AG08395 (cell line): ENCODE results near the gene TAPBP.
"Not testable (repeated sequence)": the region's sequence is repeated elsewhere in the genome, so short reads cannot be mapped to it uniquely, and the experiment has no call there.

Source experiments
- DNase-seq: peaks from one replicate; pipeline ENCODE4 v3.0.0; 2012; ENCODE audit warnings: mixed read lengths, low spot score

The TAPBP gene

GRCh38 chr6:33296797-33297405 lies 17.0 kb downstream of the TAPBP start:
- no peak for DNase-seq

DNA sequence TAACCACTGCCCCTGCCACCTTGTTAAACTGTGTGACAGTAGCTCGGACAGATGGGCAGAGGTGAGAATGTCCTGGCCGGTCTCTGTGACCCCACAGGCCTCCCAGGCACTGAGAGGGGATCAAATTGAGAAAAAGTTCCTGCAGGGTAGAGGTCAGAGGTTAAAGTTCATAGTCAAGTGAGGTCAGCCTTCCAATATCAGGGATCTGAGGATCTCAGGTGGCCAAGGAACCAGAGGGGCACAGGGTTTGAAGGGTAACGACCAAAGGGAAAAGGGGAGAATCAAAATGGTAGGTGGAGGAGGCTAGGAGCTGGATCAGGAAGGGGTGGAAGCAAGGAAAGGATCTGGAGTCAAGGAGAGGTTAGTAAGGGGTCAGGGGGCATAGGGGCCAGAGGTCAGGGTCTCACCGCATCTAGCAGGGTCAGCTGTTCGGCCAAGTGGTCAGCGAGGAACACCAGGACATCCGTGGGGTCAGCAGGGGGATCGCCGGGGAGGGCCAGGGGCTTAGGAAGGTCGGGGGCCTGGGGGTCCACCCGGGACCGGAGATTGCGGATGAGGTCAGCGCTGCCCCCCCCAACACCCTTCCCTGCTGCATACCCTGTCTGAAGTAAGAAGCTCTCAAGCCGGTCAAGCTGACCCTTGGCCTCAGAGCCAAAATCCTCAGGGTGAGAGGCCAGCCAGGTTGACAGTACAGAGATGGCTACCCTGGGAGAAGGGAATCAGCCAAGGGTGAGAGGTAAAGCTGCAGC lies 18.1 kb downstream of the TAPBP start:
- no peak for DNase-seq

DNA sequence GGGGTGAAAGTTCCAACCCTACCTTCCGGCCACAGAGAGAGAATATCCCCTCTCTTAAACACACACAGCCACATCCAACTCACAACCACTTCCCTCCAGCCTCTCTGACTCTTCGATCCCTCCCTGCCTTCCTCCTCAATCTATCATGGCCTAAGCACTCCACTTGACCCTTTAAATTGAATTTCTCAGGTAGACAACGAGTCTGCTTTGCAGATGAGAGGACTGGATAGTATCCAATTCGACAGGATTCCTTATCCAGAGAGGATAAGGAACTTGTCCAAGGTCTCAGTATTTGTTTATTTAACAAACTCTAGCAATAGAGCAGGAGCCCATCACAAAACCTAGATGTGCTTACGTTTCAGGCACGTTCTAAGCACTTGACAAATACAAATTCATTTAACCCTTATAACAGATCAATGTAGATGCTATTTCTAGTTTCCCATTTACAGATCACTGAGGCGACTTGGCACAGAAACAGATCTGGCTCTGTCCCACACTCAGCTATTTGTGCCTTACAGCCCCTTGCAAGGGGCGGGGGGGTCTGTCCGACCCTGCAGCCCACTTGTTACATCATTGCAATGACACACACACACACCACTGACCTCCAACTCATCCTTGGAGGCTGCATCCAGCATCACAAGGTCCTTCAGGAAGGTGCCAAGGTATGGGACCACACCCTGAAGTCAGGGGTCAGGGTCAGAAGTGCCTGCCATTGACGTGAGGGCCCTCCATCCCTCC lies 19.6 kb downstream of the TAPBP start:
- no peak for DNase-seq

GRCh38 chr6:33292996-33293682 lies 20.7 kb downstream of the TAPBP start:
- DNase-seq: no peak

GRCh38 chr6:33290459-33290858 lies 23.4 kb downstream of the TAPBP start:
- DNase-seq: no peak

GRCh38 chr6:33289784-33290315 lies 24.0 kb downstream of the TAPBP start:
- no peak for DNase-seq

- peak; percentile 95 for DNase-seq
Observed at GRCh38 chr6:33288921-33289783, 24.7 kb downstream of the TAPBP start, which contains the start of the genes PFDN6 and WDR46. PFDN6 (plus strand) TSS chr6:33289601; CDS start chr6:33289857, 256 bp downstream. WDR46 (minus strand) TSS chr6:33289239; CDS start chr6:33289170, 69 bp downstream.

DNA sequence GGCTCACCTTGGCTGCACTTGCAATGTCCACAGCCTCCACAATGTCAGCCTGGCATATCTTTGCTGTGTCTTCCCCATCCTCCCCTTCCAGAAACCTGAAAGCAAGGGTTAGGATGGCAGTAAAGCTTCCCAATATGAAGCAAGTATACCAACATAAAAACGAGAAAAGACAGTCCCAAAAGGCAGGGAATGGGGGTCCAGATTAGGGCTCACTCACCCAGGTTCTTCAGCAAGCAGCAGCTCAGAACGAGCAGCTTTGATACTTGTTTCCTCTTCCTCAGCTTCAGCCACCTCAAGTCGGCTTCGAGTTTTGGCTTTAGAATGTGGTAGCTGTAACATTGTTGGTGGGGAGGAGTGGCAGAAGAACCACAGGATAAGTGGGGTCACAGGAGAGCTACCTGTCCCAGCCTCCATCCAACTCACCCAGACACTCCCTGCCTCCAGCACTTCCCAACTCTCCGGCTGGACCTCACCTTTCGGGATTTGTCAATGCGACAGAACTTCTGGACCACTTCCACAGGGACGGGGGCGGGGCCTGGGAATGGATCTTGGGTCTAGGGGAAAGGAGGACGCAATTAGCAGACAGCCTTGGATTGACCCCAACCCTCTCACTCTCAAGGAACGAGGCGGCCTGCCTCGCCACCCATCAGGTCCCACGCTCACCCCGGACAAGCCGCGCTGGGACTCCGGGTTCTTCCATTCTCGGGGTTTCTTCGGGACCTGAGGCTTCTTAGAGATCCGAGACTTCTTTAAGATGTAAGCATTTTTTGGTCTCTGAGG lies 25.5 kb downstream of the TAPBP start:
- DNase-seq: no peak

- no peak for DNase-seq
Observed at GRCh38 chr6:33286946-33287914, 26.6 kb downstream of the TAPBP start.

DNA sequence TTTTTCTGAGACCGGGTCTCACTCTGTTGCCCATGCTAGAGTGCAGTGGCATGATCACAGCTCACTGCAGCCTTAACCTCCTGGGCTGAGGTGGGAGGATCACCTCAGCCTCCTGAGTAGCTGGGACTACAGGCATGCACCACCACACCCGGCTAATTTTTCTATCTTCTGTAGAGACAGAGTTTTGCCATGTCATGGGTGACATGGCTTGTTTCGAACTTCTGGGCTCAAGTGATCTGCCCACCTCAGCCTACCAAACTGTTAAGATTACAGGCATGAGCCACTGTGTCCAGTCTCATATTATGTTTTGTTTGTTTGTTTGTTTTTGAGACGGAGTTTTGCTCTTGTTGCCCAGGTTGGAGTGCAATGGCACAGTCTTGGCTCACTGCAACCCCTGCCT lies 28.7 kb downstream of the TAPBP start:
- DNase-seq: not testable (repeated sequence)

DNA sequence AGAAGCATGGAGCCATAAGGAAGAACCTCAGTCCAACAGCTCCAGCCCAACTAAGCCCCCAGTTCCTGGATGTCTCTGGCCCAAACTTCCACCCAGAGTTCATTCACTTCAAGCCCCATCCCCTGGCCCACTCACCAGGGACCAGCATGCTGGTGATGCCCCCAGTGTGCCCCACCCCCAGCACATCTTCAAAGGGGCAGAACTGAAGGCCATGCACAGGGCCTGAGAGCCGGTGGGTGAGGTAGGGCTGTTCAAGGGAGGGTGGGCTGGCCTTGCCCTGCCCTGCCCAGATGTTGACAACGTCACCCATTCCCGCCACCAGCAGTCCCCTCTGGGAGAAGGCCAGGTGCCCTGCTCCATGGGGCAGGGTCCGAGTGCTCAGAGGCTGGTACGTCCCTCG lies 33.3 kb downstream of the TAPBP start:
- DNase-seq: no peak

GRCh38 chr6:33279971-33280511 lies 33.8 kb downstream of the TAPBP start:
- peak; percentile 45 for DNase-seq

GRCh38 chr6:33279257-33279695 lies 34.6 kb downstream of the TAPBP start:
- DNase-seq: no peak

- DNase-seq: no peak
Observed at GRCh38 chr6:33278810-33279209, 35.1 kb downstream of the TAPBP start.

GRCh38 chr6:33278392-33278741 lies 35.5 kb downstream of the TAPBP start:
- no peak for DNase-seq

GRCh38 chr6:33277663-33278391 lies 36.1 kb downstream of the TAPBP start:
- DNase-seq: no peak

GRCh38 chr6:33276864-33277662 lies 36.8 kb downstream of the TAPBP start, which contains the start of gene B3GALT4:
B3GALT4 (plus strand) TSS chr6:33277123; CDS start chr6:33277420, 297 bp downstream.
- DNase-seq: peak; percentile 72
